ENCODE measurements around the gene PTPRN2.

Gene PTPRN2

GRCh38 chr7:157767506-157768197, 820.0 kb downstream of the PTPRN2 start:
- DNase-seq (ENCODE audit: low read depth), result no peak
- TF ChIP-seq CTCF (conservative IDR thresholded peaks at IDR 0.05; ENCODE audit: low read depth, low read length), result no peak
- no peak overlapping the region for H3K4me3 ChIP-seq (ENCODE audit: low read depth, low read length)

GRCh38 chr7:157766098-157766497, 821.5 kb downstream of the PTPRN2 start:
- TF ChIP-seq CTCF (conservative IDR thresholded peaks at IDR 0.05; ENCODE audit: low read depth, low read length), result no peak
- DNase-seq (ENCODE audit: low read depth), result no peak
- H3K4me3 ChIP-seq (ENCODE audit: low read depth, low read length), result no peak overlapping the region

GRCh38 chr7:157764946-157765537, 822.6 kb downstream of the PTPRN2 start:
- no peak for TF ChIP-seq CTCF (conservative IDR thresholded peaks at IDR 0.05; ENCODE audit: low read depth, low read length)
- no peak overlapping the region for H3K4me3 ChIP-seq (ENCODE audit: low read depth, low read length)
- DNase-seq (ENCODE audit: low read depth), result no peak

- DNase-seq (ENCODE audit: low read depth), result no peak
- no peak overlapping the region for H3K4me3 ChIP-seq (ENCODE audit: low read depth, low read length)
- no peak for TF ChIP-seq CTCF (conservative IDR thresholded peaks at IDR 0.05; ENCODE audit: low read depth, low read length)
Measured at GRCh38 chr7:157764193-157764592, 823.4 kb downstream of the PTPRN2 start.

GRCh38 chr7:157763279-157764000, 824.2 kb downstream of the PTPRN2 start:
- no peak for TF ChIP-seq CTCF (conservative IDR thresholded peaks at IDR 0.05; ENCODE audit: low read depth, low read length)
- no peak overlapping the region for H3K4me3 ChIP-seq (ENCODE audit: low read depth, low read length)
- no peak for DNase-seq (ENCODE audit: low read depth)

- no peak overlapping the region for H3K4me3 ChIP-seq (ENCODE audit: low read depth, low read length)
- TF ChIP-seq CTCF (conservative IDR thresholded peaks at IDR 0.05; ENCODE audit: low read depth, low read length), result no peak
- no peak for DNase-seq (ENCODE audit: low read depth)
Measured at GRCh38 chr7:157762824-157763223, 824.8 kb downstream of the PTPRN2 start.

All from choroid plexus epithelial cell (primary cell).